ENCODE measurements around the gene SUFU.

SUFU gene

GRCh38 chr10:102624094-102624493, 120.3 kb downstream of the SUFU start:
- no peak overlapping the region for H3K9ac ChIP-seq
- H3K79me2 ChIP-seq, result no peaks in the 10 kb centered on the region
- no peaks in the 10 kb centered on the region for H3K9me3 ChIP-seq (ENCODE audit: control insufficient read depth, low read length)
- H3K27me3 ChIP-seq (ENCODE audit: control insufficient read depth, insufficient read depth, low read length), result no peaks in the 10 kb centered on the region
- no peak overlapping the region for H3K4me2 ChIP-seq (ENCODE audit: low read length)
- H3K27ac ChIP-seq, result peak overlapping the region; percentile 64
- H3K36me3 ChIP-seq (ENCODE audit: control insufficient read depth, insufficient read depth, low read length), result no peaks in the 10 kb centered on the region
- TF ChIP-seq, protein P1, sequence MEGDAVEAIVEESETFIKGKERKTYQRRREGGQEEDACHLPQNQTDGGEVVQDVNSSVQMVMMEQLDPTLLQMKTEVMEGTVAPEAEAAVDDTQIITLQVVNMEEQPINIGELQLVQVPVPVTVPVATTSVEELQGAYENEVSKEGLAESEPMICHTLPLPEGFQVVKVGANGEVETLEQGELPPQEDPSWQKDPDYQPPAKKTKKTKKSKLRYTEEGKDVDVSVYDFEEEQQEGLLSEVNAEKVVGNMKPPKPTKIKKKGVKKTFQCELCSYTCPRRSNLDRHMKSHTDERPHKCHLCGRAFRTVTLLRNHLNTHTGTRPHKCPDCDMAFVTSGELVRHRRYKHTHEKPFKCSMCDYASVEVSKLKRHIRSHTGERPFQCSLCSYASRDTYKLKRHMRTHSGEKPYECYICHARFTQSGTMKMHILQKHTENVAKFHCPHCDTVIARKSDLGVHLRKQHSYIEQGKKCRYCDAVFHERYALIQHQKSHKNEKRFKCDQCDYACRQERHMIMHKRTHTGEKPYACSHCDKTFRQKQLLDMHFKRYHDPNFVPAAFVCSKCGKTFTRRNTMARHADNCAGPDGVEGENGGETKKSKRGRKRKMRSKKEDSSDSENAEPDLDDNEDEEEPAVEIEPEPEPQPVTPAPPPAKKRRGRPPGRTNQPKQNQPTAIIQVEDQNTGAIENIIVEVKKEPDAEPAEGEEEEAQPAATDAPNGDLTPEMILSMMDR (IDR thresholded peaks at IDR 0.05), result no peak
- H3K4me3 ChIP-seq (ENCODE audit: low read depth, low read length), result no peak overlapping the region
- H2AFZ ChIP-seq, result peak overlapping the region; percentile 5
- peaks cover 95% of the 10 kb centered on the region for H3K4me1 ChIP-seq

DNA sequence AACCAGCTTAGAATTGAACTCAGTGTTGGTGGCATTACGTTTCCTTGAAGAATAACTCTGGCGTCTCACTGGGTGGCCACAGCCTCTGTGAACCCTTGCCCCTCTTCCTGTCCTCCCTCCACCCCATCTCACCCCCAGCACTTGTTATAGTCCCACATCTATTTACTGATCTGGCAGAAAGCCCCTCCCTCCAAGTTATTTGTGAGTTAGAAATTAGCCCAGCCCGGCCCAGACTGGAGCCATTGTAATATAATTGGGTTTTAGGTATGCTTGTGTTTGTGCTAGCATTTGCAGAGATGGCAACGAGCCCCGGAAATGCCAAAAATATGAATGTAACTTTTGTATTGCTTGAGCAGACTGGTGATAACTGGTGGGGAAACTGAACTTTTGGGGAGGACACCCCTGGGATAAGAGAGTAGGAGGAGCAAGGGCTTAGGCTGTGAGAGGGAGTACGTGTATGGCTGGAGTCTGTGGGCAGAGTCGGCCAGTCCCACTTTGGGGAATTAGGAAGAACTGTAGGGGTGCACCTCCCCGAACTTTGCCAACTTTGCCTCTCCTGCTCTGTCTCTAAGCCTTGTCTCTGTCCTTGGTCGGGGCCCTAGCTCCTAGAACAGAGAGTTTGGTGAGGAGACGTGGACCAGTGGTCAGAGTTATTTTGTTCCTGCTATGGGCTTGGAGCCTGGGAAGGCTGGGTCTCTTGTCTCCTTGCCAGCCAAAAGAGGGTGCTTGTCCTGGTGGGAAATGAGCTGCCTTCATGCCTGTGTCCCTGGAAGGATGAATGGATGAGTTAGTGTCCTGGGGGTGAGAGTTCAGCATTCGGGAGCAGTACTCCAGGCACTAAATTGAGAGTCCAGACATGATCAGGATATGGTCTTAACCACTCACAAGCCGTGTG, 121.2 kb downstream of the SUFU start:
- Histone ChIP-seq H3K4me2 (ENCODE audit: low read length) (no peak overlapping the region), H3K4me1 (peaks cover 94% of the 10 kb centered on the region), H3K27ac (peak overlapping the region; percentile 64)

GRCh38 chr10:102626026-102626685, 122.4 kb downstream of the SUFU start:
- H3K4me2 ChIP-seq (ENCODE audit: low read length), result no peak overlapping the region
- H3K27ac ChIP-seq, result peak overlapping the region; percentile 54
- no peaks in the 10 kb centered on the region for H3K36me3 ChIP-seq (ENCODE audit: control insufficient read depth, insufficient read depth, low read length)
- peaks cover 91% of the 10 kb centered on the region for H3K4me1 ChIP-seq
- TF ChIP-seq, protein P1 (IDR thresholded peaks at IDR 0.05), result no peak
- no peaks in the 10 kb centered on the region for H3K27me3 ChIP-seq (ENCODE audit: control insufficient read depth, insufficient read depth, low read length)
- H2AFZ ChIP-seq, result no peak overlapping the region
- H3K9ac ChIP-seq, result no peak overlapping the region
- H3K79me2 ChIP-seq, result no peaks in the 10 kb centered on the region
- no peak overlapping the region for H3K4me3 ChIP-seq (ENCODE audit: low read depth, low read length)
- no peaks in the 10 kb centered on the region for H3K9me3 ChIP-seq (ENCODE audit: control insufficient read depth, low read length)

More for the DNA sequence above, 121.2 kb downstream of the SUFU start:
- Histone ChIP-seq H3K9ac (no peak overlapping the region), H3K36me3 (ENCODE audit: control insufficient read depth, insufficient read depth, low read length) (no peaks in the 10 kb centered on the region), H3K27me3 (ENCODE audit: control insufficient read depth, insufficient read depth, low read length) (no peaks in the 10 kb centered on the region), H3K4me3 (ENCODE audit: low read depth, low read length) (no peak overlapping the region), H3K79me2 (no peaks in the 10 kb centered on the region), H2AFZ (no peak overlapping the region), H3K9me3 (ENCODE audit: control insufficient read depth, low read length) (no peaks in the 10 kb centered on the region)
- TF ChIP-seq, protein P1 (IDR thresholded peaks at IDR 0.05), result peak; percentile 5

- Histone ChIP-seq H3K79me2 (no peaks in the 10 kb centered on the region), H3K4me2 (ENCODE audit: low read length) (no peak overlapping the region), H3K4me3 (ENCODE audit: low read depth, low read length) (no peak overlapping the region), H3K9me3 (ENCODE audit: control insufficient read depth, low read length) (no peaks in the 10 kb centered on the region), H3K4me1 (peaks cover 91% of the 10 kb centered on the region), H3K36me3 (ENCODE audit: control insufficient read depth, insufficient read depth, low read length) (no peaks in the 10 kb centered on the region), H3K27me3 (ENCODE audit: control insufficient read depth, insufficient read depth, low read length) (no peaks in the 10 kb centered on the region), H3K27ac (peak overlapping the region; percentile 98), H3K9ac (no peak overlapping the region), H2AFZ (peak overlapping the region; percentile 27)
- TF ChIP-seq, protein P1 (IDR thresholded peaks at IDR 0.05), result no peak
Measured at GRCh38 chr10:102627291-102627735, 123.5 kb downstream of the SUFU start.
